ENCODE results near the gene SPATA12.

GRCh38 chr3:57025237-57025636, 35.2 kb upstream of the SPATA12 start:
- TF ChIP-seq RAD21 (IDR thresholded peaks at IDR 0.05), result no peak
- no peak for TF ChIP-seq CTCF (IDR thresholded peaks at IDR 0.05; ENCODE audit: low read depth, low read length, missing input control)
- no peak for TF ChIP-seq GABPA (IDR thresholded peaks at IDR 0.05 in 1 of 2, conservative IDR thresholded peaks at IDR 0.05 in 1 of 2)
- no peak for TF ChIP-seq MAX (IDR thresholded peaks at IDR 0.05)
- TF ChIP-seq TAF1 (conservative IDR thresholded peaks at IDR 0.05), result no peak
- no peak for TF ChIP-seq ZBTB33 (IDR thresholded peaks at IDR 0.05)
- TF ChIP-seq EGR1 (IDR thresholded peaks at IDR 0.05; ENCODE audit: low read depth in 2 of 2), result no peak
- no peak for TF ChIP-seq ATF3 (IDR thresholded peaks at IDR 0.05)
- TF ChIP-seq JUND (IDR thresholded peaks at IDR 0.05), result no peak
- no peak for TF ChIP-seq YY1 (IDR thresholded peaks at IDR 0.05)

All from liver (tissue), 3 donors.